ENCODE results near the gene COL4A6.

The COL4A6 gene

DNA sequence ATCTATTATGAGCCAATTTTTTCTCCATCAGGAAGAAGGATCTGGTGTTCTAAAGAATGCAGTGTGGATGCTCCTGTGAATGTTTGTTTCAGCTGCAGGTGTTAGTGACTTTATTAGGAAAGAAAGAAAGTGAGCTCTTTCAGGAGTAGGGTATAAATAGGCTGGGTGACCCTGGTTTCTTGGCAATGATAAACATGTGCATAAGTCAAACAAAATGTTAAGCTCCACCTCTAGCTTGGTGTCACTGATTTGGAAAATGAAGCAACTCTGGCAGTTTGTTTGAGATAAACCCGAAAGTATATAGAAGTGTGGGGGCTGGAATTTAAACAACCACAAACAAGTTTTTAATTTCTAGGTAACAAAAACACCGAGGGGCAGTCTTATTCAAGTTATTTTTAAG is 152.3 kb downstream of the COL4A6 start:
- FAIRE-seq (no peak), DNase-seq (ENCODE audit: insufficient read length, low spot score) (no peak)

DNA sequence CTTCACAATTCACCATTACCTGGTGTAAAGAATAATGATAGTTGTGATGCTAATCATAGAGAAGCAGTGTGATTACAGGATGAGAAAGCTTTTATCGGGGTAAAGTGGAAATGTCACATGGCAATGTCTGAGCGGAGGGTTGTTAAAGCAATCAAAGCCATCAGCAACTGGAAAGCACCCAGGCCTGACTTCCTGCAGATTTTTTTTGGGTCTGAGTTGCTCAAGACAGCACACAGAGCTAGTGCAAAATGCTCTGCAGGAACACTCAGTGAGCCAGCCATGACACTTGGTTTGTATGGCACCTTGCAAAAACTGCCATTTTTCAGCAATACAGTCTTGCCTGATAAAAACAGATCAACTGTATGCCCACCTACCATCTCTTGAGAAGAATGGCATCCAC is 152.9 kb downstream of the COL4A6 start:
- no peak for FAIRE-seq

DNA sequence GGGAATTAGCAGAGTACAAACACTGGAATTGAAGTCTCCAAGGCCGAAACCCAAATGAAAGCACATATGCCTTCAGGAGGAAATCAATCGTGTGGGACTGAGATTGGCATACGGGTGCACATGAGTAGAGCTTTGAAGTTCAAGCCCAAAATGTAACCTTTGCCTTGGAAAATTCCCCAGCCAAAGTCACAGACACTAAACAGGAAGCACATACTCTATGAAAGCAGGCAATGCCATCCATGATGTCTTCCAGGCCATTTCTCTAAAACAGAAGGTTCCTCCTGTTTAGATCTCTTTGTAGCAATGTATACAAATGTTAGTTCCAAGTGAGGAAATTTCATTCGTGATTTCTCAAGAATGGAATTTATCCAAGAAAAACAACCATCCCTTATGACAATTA is 162.5 kb downstream of the COL4A6 start:
- FAIRE-seq, result no peak
- DNase-seq (ENCODE audit: insufficient read length, low spot score), result no peak

More for the DNA sequence above, 152.9 kb downstream of the COL4A6 start:
- no peak for DNase-seq (ENCODE audit: insufficient read length, low spot score)

DNA sequence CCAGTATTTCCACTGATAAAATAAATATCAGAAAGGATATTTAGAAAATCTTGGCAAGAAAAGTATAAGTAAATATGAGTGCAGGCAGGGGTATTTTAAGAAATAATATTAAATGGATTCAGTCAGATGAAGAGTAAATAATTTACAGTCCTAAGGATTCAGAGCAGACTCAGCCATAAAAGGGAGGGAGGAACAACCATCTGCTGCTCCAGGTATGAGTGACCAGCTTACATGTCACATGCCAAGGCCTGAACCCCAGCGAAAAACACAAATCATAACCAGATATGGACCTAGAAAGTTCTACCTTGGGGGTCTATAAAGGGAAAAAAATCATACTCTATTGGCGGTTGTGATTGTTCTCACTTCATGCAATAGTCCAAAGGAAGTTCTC is 166.8 kb downstream of the COL4A6 start:
- DNase-seq (ENCODE audit: insufficient read length, low spot score) (no peak), FAIRE-seq (no peak)

DNA sequence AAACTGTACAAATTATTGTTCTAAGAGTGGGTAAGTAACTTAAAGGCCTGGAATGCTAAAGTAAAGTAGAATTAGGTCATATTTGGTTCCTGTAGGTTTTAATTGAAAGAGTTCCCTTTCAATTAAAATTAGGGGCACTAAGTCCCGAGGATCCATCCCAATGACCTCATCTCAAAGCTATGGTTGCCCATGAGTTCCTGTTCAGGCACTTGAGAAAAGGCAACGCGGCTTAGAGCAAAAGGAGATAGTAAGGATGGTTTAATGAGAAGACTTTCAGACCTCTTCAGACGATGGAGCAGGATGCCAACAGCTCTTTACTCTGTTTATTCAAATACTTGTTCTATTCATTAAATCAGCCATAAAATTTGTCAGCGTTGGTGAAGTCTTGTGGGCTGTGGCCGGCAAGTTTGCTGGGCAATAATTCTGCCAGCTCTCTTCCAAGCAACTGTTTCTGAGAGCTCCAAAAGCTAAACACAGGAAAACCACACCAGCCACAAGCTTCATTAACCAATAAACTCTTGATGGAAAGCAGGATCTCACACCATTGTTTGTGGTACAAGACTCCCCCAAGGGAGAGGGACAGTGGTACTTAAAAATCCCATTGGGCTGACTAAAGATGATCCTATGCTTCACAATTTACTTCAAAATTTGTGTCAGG is 167.4 kb downstream of the COL4A6 start:
- no peak for FAIRE-seq

DNA sequence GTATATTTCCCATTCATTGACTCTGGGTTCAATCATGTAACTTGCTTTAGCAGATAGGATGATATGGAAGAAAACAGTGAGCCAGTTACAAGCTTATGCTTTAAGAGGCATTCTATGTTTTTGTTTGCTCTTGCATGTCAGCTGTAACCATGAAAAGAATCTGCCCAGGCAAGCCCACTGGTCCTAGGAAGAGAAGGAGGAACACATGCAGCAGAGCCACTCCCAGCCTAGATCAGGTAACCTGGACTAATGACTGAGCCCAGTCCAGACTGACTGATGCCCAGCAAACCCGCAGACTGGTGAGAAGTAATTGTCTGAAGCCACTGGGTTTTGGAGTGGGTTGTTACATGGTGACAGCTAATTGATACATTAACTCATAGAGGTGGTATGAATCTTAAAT is 167.9 kb downstream of the COL4A6 start:
- DNase-seq (ENCODE audit: insufficient read length, low spot score), result no peak

More for the DNA sequence above, 167.4 kb downstream of the COL4A6 start:
- no peak for DNase-seq (ENCODE audit: insufficient read length, low spot score)

DNA sequence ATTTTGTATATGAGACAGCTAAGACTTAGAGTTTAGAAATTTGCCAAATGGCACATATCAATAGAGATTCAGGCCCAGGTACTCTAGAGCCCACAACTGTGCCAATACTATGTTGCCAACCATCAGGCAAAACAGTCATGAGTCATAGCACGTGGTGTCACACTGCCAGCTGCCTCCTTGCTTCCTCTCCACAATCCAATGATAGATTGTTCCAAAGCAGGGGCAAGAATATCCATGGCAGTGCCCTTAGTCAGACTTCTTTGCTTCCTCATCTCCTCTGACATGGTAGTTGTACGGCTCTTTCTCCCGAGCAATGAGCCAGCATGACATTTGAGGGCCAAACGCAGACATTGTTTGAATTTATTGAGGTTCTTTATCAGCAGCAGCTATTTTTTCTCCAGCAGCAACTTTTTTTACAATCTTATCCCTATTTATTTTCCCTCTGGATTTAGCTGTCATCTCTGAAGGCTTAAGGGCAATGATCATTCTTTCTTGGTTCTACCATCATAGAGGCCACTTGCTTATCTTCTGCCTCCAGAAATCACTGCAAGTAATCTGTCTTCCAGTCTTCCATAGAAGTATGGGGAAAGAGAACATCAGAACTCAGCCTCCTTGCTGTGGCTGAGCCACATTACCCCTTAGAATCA is 169.7 kb downstream of the COL4A6 start:
- DNase-seq (ENCODE audit: insufficient read length, low spot score) (no peak), FAIRE-seq (no peak)

More for the DNA sequence above, 167.9 kb downstream of the COL4A6 start:
- FAIRE-seq, result no peak

DNA sequence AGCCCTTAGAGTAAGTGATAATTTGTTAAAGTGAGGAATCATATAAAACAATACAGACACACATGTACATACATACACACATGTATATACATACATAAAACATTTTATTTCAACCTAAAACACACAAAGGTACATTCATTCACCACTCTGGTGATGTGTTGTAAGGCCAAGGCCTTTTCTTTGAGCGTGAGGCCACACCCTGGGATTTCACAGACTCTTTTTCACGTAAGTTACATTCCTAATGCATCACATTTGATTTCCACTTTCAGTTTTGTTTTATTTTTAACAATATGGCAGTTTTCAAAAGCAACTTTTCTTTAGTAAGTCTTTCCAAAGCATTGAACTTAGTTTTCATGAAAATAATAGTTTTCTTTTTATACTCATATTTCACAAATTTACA is 170.7 kb downstream of the COL4A6 start:
- DNase-seq (ENCODE audit: insufficient read length, low spot score) (no peak), FAIRE-seq (no peak)

DNA sequence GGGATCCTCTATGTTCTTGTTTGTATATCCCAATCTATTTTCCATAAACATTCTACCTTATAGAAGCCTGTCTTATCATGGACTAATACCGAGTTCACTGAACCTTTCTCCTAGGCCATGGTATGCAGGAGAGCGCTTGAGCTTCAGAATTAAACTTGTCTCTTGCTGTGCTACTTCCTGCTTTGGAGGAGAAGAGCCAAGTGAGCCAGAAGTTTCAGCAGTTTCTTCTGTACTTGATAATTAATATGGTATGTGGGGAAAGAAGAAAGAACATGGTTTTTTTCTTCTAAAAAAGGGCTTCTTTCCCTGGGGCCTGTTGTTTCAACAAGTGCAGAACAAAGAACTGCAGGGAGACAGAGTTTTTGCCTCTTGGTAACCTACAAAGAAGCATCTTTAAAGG is 173.8 kb downstream of the COL4A6 start:
- FAIRE-seq (no peak), DNase-seq (ENCODE audit: insufficient read length, low spot score) (no peak)

DNA sequence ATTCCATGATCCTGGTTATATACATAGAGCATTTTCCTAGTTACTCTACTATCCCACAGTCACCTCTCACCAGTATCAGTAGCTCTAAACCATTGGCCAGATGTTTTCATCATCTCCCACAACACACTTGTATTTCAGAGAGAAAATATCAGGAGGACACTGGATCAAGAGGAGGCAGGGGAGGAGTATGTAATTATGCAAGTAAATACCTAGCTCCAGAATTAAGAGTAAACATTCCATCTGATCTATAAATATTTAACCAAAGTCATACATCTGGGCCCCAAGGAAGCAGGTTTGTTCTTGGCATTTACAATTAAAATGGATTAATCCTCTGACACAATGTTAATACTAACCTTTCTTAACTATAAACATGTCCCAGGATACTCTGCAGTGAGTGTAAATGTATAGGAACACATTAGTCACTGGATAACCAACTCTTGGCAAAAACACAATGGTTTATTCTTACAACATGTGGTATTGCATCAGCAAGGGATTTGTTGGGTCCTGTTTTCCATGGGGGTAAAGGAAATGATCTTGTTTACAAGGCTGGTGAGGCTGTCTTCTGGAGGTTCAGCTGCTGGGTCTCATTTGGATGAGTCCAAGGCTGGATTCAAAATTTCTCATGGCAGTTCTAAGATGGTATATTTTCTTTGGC is 176.5 kb downstream of the COL4A6 start:
- FAIRE-seq (no peak), DNase-seq (ENCODE audit: insufficient read length, low spot score) (no peak)

DNA sequence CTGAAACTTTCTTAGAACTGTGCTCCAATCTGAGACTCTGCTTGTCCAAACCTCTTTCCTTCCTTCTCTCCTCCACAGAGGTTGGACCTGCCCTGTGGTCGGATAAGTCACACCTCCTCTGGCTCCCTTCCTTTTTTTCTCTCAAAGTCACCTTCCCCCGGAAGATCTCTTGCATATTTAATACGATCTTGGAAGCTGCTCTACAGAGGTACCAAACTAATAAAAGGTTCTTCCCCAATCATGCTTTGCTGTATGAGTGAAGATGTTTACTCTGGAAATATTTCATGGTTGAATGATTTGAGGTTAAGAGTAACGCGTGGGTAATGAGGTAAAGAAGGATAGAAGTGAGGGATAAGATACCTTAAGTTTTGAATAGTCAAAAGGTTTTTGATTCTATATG is 180.7 kb downstream of the COL4A6 start:
- no peak for DNase-seq (ENCODE audit: insufficient read length, low spot score)
- FAIRE-seq, result no peak

DNA sequence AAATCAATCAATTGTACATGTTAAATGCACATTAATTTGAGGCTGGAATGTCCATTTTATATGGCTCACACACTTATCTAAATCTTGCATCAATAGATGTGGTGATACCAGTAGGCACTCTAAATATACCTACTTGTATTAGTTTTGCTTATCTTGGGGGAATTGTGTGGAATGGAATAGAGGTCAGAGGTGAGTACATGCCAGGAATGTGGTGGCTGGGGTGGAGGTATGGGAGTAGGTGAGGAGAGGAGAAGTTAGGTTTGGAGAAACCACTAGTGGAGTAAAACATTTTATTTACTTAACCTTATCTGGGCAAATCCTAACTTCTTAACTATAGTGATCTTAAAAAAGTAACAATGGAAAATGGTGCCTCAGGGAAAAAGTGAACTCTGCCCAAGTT is 183.6 kb downstream of the COL4A6 start:
- DNase-seq (ENCODE audit: insufficient read length, low spot score) (no peak), FAIRE-seq (no peak)

DNA sequence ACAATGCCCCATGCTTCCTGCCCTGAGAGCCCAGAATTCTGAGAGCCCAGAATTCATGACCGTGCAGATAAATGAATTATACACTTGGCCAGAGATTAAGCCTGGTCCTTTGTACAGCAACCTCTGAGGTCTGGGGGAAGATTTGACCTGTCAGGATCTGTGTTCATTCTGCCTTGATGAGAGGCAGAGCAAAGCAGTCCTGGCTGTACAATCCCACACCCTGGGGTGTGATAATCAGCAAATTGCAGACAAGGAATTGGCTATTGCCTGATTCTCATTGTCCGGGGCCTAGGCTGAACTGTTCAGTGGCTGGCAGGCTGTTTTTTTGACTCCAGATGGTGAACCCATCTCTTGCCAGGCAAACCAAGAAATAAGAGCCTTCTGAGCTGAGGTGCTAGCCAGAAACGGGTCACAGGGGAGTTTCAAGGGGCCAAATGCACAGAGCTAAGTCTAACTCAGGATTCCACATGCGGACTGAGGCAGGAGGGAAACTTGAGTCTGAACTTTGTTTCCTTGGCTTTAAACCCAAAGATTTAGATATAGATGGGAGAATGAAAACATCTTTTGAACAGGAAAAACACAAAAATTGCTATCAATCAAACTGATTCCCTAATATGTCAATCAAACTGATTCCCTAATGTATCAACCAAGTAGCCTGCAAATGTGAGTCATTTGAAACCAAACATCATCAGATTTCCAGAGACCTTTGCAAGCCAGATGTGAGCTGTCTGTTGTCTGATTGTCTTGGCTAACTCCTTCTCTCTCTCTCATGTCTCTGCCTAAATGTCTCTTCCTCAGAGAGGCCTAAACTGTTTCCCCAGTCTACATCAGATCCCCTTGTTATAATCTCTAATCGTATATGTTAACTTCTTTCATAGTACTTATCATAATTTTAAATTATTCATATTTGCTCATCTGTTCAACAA is 187.3 kb downstream of the COL4A6 start:
- FAIRE-seq (no peak), DNase-seq (ENCODE audit: insufficient read length, low spot score) (no peak)

DNA sequence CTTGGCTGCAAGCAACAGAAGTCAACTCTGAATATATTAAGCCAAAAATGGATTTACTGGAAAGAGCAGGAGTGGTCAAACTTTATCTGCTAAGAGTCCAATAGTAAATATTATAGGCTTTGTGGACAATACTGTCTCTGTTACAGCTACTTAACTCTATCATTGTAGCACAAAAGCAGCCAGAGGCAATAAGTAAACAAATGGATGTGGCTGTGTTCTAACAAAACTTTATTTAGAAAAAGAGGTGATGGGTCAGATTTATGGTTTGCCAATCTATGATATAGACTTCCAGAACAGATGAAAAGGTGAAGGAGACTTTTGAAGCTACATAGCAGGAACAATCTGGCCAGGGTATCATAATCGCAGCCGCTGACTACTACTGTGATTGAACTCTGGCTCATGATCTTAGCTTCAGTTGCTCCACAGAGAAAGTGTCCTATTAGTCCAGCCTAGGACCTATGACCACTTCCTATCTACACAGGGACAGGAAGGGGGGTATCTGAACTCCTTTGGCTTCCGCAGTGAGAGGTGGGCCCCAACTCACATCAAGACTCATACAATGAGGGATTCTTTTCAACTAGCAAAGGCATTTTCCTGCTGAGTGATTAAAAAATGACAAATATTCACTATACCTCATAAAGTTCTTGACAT is 191.8 kb downstream of the COL4A6 start:
- DNase-seq (ENCODE audit: insufficient read length, low spot score), result no peak
- FAIRE-seq, result no peak

DNA sequence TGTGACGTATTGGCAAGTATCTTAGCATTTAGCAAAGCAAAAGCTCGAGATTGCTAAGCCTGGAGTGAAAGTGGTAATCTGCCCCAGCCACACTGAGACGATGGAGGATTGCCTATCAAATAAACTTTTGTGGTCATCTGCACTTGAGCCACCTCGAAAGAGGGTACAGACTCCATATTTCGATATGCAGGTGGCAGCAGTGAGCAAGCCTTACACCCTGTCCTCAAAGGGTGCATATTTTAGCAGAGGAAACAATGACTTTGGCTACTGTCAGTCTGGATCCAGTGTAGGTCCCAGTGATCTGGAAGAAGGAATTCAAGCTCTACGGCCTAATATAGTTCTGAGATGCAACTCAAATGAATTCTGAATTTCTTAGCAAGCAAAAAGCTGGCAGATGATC is 192.8 kb downstream of the COL4A6 start:
- FAIRE-seq (no peak), DNase-seq (ENCODE audit: insufficient read length, low spot score) (no peak)

DNA sequence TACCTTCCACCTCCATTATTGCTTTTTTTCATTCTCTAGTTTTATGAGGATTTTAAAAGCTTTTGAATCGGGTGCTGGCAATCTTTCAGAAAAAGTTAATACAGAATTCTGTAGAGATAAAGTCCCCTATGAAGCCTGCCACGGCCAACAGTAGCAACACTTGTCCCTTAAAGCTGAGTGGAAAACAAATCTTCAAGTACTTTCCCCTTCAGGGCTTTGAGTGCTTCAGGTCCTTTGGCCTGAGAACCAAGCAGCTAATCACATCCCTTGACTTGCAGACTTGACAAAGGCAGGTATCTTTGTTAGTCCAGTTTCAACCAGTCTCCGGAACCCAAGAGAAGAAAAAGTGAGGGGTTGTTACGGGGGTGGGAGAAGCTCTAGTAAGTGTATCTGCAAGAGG is 202.2 kb downstream of the COL4A6 start:
- FAIRE-seq, result no peak
- DNase-seq (ENCODE audit: insufficient read length, low spot score), result no peak

DNA sequence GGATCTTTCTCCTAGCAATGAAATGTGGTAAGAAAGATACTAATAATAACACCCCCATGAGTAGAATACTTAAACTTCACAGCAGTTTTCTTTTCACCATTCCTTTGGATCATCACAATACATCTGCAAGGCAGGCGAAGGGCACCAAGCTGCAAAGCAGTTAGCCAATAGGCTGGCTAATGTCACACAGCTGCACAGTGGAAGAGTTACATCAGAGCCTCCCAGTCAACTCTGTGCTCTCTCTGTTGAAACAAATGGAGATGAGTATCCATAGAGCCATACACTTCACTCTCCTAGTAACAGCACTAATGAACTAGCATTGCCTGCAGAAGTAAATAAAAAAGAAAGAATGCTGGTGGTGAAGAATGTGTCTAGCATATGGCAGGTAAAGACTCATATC is 207.6 kb downstream of the COL4A6 start:
- no peak for DNase-seq (ENCODE audit: insufficient read length, low spot score)
- no peak for FAIRE-seq

DNA sequence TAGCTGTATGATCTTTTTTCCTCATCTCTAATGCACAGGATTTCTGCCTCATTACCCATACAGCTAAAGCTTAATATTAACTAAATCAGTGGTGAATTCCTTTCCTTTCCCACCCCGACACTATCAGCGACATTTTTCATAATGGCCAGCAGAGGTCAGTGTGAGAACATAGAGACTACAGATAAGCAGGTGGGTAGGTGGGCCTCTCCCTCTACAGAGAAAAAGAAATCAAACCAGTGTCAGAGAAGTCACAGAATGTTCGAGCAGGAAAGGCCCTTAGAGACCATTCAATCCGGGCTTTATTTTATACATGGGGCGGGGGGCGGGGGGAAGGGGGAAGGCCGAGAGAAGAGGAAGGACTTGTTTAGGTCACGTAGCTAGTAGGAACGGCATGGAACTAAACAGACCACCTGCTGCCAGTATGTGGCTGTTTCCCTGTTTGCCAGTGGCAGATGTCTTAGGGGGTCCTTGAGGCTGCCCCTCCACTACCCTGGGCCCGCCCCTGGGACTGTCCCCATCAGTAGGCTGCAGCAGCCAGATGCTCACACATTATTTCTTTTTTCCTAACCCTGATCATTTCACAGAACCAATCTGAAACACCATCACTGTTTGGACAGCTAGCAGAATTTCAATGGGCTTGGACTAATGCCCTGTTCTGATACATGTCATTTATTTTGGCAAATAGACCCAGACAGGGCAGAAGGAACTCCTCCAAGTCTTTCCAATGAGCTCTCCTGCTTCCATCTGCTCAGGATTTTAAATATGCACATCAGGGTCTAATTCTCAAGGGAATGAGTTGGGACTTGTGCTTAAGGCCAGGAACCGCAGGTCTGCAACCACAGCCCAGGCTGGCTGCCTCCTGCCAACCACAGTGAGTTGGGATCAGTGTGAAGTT is 213.2 kb downstream of the COL4A6 start:
- no peak for FAIRE-seq
- peak; percentile 7 for DNase-seq (ENCODE audit: insufficient read length, low spot score)

DNA sequence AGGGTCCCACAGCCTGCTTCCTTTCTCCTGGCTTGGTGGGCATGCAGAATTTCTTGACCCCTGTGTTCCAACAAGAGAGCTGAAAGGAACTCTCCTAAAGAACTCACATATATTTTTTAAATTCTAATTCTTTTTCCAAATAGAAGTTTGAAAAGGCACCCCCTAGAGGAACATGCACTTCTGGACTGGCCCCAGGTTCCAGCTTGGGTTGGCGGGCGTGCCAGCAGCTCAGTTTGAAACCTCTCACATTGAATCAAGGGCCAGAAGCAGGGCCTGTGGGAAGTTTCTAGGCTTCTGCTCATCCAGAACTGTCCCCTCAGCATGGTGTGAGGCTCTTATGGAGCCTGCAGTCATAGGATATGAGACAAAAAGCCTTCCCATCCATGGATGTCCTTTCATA is 214.0 kb downstream of the COL4A6 start:
- FAIRE-seq (no peak), DNase-seq (ENCODE audit: insufficient read length, low spot score) (no peak)

DNA sequence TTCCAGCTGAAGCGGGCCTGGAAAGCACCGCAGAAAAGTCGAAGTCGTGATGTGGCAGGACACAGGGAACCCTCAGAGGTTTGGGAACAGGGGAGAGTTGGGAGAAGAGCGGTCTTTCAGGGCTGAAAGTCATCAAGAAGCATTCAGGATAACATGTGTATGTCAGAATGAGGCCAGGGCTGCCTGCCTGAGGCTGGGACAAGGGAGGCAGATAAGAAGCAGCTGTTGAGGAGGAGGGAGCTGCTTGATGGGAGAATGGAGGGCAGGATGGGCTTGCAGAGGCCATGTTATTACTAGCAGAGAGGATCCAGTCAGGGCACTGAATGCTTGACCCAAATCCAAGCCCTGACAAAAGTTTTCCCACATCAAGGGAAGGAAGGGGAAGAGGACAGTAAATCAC is 214.6 kb downstream of the COL4A6 start:
- no peak for DNase-seq (ENCODE audit: insufficient read length, low spot score)
- no peak for FAIRE-seq
